HepG2 (cell line): ENCODE data around the gene ARAP3. TPM values are rescaled to one million over a fixed set of nuclear protein-coding genes. Genes with fewer than 3 reads are reported as not detected.

Source experiments
- ETS1 ChIP-seq: sonication (generic); formaldehyde crosslinking; IDR thresholded peaks from 2 replicates; pipeline ENCODE4 v1.4.0; 2020; ENCODE audit warnings: missing genetic modification reagents
- HINFP ChIP-seq: sonication (generic); formaldehyde crosslinking; IDR thresholded peaks from 2 replicates; pipeline ENCODE4 v1.4.0; 2020; ENCODE audit warnings: low read depth, mild to moderate bottlenecking, missing genetic modification reagents
- HNRNPL ChIP-seq: fragments of 200-400 bp; formaldehyde crosslinking; IDR thresholded peaks from 2 replicates; pipeline ENCODE4 v1.6.1; 2017; ENCODE audit warnings: mild to moderate bottlenecking, low read depth, low read length
- HOMEZ ChIP-seq: IDR thresholded peaks from 2 replicates; pipeline ENCODE4 v1.6.1; 2016; ENCODE audit warnings: low read depth
- NR3C1 ChIP-seq: sonication (generic); formaldehyde crosslinking; IDR thresholded peaks from 2 replicates; pipeline ENCODE4 v1.4.0; 2020; ENCODE audit warnings: missing genetic modification reagents
- POLR2AphosphoS5 ChIP-seq: IDR thresholded peaks from 2 replicates; pipeline ENCODE4 v1.6.1; 2012; ENCODE audit warnings: low read depth, low read length
- SYNCRIP ChIP-seq: fragments of 200-400 bp; formaldehyde crosslinking; IDR thresholded peaks from 2 replicates; pipeline ENCODE4 v1.6.1; 2018; ENCODE audit warnings: mild to moderate bottlenecking, low read depth, low read length; ENCODE audit not compliant: insufficient read depth
- ZGPAT ChIP-seq: IDR thresholded peaks from 2 replicates; pipeline ENCODE4 v1.6.1; 2016; ENCODE audit warnings: mild to moderate bottlenecking
- ZNF180 ChIP-seq: sonication (generic); formaldehyde crosslinking; IDR thresholded peaks from 2 replicates; pipeline ENCODE4 v1.4.0; 2020; ENCODE audit warnings: low read depth, missing genetic modification reagents, borderline replicate concordance
- polyA plus RNA-seq, 8 experiments: library from polyadenylated mRNA; depleted of rRNA in 3 of 8; stranded (reverse) in 7 of 8; unstranded in 1 of 8; fragments of >200 nt; fragmentation: Illumina TruSeq in 4 of 8; extraction: Trizol in 4 of 8; gene quantifications; 2 replicates each; pipeline versions ENCODE4 v1.2.1 to v1.2.3, GENCODE V29; 2011 to 2016; ENCODE audit warnings: low read depth in 4 of 8, missing spikeins in 1 of 8, mixed read lengths in 1 of 8; ENCODE audit not compliant: insufficient read depth in 1 of 8
- total RNA-seq, 5 experiments: library from RNA; depleted of rRNA; stranded (reverse); fragments of >200 nt; fragmentation: Illumina TruSeq; extraction: Trizol; gene quantifications; 2 replicates each; pipeline ENCODE4 v1.2.3, GENCODE V29; 2016; ENCODE audit warnings: low read depth in 1 of 5
- TF ChIP-seq, protein P1 (sequence below): sonication (generic); formaldehyde crosslinking; IDR thresholded peaks from 2 replicates; pipeline ENCODE4 v1.8.0; 2022; ENCODE audit warnings: mild to moderate bottlenecking, missing genetic modification reagents, moderate library complexity
- TF ChIP-seq, protein P2 (sequence below): sonication (generic); formaldehyde crosslinking; IDR thresholded peaks from one replicate; pipeline ENCODE4 v1.5.1; 2020; ENCODE audit warnings: mild to moderate bottlenecking, missing genetic modification reagents; ENCODE audit errors: not compliant biosample characterization

The ARAP3 gene
- total and polyA plus RNA-seq, 2 of the 13 experiments (the other 11 are each of a cell fraction or from before 2014, with no cell fraction given) = 0.25 TPM; not detected in 1

- TF ChIP-seq ETS1 = no peak
- TF ChIP-seq ZGPAT = peak; percentile 92
- no peak for TF ChIP-seq SYNCRIP
- TF ChIP-seq, protein P1, sequence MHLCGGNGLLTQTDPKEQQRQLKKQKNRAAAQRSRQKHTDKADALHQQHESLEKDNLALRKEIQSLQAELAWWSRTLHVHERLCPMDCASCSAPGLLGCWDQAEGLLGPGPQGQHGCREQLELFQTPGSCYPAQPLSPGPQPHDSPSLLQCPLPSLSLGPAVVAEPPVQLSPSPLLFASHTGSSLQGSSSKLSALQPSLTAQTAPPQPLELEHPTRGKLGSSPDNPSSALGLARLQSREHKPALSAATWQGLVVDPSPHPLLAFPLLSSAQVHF (CRISPR knock-in tag) = no peak
- no peak for TF ChIP-seq HNRNPL
- TF ChIP-seq ZNF180 (CRISPR knock-in tag) = no peak
- TF ChIP-seq HINFP (CRISPR knock-in tag) = peak; percentile 96
- peak; percentile 70 for TF ChIP-seq HOMEZ (CRISPR knock-in tag)
- TF ChIP-seq NR3C1 = no peak
- TF ChIP-seq, protein P2, sequence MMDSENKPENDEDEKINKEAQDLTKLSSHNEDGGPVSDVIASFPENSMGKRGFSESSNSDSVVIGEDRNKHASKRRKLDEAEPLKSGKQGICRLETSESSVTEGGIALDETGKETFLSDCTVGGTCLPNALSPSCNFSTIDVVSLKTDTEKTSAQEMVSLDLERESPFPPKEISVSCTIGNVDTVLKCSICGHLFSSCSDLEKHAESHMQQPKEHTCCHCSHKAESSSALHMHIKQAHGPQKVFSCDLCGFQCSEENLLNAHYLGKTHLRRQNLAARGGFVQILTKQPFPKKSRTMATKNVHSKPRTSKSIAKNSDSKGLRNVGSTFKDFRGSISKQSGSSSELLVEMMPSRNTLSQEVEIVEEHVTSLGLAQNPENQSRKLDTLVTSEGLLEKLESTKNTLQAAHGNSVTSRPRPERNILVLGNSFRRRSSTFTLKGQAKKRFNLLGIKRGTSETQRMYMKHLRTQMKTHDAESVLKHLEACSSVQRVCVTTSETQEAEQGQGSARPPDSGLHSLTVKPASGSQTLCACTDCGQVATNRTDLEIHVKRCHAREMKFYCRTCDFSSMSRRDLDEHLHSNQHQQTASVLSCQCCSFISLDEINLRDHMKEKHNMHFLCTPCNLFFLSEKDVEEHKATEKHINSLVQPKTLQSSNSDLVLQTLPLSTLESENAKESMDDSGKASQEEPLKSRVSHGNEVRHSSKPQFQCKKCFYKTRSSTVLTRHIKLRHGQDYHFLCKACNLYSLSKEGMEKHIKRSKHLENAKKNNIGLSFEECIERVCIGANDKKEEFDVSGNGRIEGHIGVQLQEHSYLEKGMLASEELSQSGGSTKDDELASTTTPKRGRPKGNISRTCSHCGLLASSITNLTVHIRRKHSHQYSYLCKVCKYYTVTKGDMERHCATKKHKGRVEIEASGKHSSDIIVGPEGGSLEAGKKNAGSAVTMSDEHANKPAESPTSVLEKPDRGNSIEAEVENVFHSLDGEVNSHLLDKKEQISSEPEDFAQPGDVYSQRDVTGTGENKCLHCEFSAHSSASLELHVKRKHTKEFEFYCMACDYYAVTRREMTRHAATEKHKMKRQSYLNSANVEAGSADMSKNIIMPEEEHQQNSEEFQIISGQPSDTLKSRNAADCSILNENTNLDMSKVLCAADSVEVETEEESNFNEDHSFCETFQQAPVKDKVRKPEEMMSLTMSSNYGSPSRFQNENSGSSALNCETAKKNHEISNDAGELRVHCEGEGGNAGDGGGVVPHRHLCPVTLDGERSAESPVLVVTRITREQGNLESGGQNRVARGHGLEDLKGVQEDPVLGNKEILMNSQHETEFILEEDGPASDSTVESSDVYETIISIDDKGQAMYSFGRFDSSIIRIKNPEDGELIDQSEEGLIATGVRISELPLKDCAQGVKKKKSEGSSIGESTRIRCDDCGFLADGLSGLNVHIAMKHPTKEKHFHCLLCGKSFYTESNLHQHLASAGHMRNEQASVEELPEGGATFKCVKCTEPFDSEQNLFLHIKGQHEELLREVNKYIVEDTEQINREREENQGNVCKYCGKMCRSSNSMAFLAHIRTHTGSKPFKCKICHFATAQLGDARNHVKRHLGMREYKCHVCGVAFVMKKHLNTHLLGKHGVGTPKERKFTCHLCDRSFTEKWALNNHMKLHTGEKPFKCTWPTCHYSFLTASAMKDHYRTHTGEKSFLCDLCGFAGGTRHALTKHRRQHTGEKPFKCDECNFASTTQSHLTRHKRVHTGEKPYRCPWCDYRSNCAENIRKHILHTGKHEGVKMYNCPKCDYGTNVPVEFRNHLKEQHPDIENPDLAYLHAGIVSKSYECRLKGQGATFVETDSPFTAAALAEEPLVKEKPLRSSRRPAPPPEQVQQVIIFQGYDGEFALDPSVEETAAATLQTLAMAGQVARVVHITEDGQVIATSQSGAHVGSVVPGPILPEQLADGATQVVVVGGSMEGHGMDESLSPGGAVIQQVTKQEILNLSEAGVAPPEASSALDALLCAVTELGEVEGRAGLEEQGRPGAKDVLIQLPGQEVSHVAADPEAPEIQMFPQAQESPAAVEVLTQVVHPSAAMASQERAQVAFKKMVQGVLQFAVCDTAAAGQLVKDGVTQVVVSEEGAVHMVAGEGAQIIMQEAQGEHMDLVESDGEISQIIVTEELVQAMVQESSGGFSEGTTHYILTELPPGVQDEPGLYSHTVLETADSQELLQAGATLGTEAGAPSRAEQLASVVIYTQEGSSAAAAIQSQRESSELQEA = no peak
- no peak; the same call in 1 of the 2 replicates for TF ChIP-seq POLR2AphosphoS5
Observed at GRCh38 chr5:141618804-141619554, 63.1 kb downstream of the ARAP3 start, which contains the start of gene DIAPH1 (continued).
